ENCODE data around the gene DPCD. TPM values are rescaled to one million over a fixed set of nuclear protein-coding genes. Genes with fewer than 3 reads are reported as not detected.

The DPCD gene
- total and polyA plus RNA-seq, 2 experiments from 2014 or later = 22.5 to 38.1 TPM

- Histone ChIP-seq H3K27me3 (ENCODE audit: insufficient read depth) (no peaks in the 10 kb centered on the region), H3K4me2 (no peak overlapping the region)
- ATAC-seq = no peak
Observed at GRCh38 chr10:101601541-101601940, 13.4 kb downstream of the DPCD start.

More at GRCh38 chr10:101601541-101601940, 13.4 kb downstream of the DPCD start:
- H3K79me2 ChIP-seq (replicated peaks; ENCODE audit: insufficient read depth) = no peaks in the 10 kb centered on the region
- no peak overlapping the region for H3K27ac ChIP-seq (ENCODE audit: low read depth)
- H4K20me1 ChIP-seq (replicated peaks; ENCODE audit: insufficient read depth) = no peaks in the 10 kb centered on the region
- H2AFZ ChIP-seq = no peak overlapping the region
- no peaks in the 10 kb centered on the region; the same call in 2 of the 3 replicates for H3K9me3 Mint-ChIP-seq
- peaks cover 9% of the 10 kb centered on the region; the same call in 2 of the 3 replicates for H3K4me1 Mint-ChIP-seq
- no peaks in the 10 kb centered on the region for H3F3A ChIP-seq (replicated peaks; ENCODE audit: low read depth)
- no peak for TF ChIP-seq ETS1 (IDR thresholded peaks at IDR 0.05)
- no peak for TF ChIP-seq POLR2AphosphoS5 (IDR thresholded peaks at IDR 0.05; ENCODE audit: low read depth)
- TF ChIP-seq EZH2phosphoT487 (IDR thresholded peaks at IDR 0.05; ENCODE audit: unreplicated experiment) = no peak
- TF ChIP-seq ZNF462 (CRISPR knock-in tag; IDR thresholded peaks at IDR 0.05) = no peak
- no peak for TF ChIP-seq EZH2 (IDR thresholded peaks at IDR 0.05; ENCODE audit: low read depth, unreplicated experiment)
- no peak for TF ChIP-seq ZNF114 (CRISPR knock-in tag; IDR thresholded peaks at IDR 0.05)
- TF ChIP-seq REST (IDR thresholded peaks at IDR 0.05; ENCODE audit: unreplicated experiment) = no peak
- TF ChIP-seq NANOG (IDR thresholded peaks at IDR 0.05; ENCODE audit: borderline replicate concordance) = no peak
- no peak for TF ChIP-seq CTCF (conservative IDR thresholded peaks at IDR 0.05; ENCODE audit: low read depth in 2 of 2)
- TF ChIP-seq JUNB (IDR thresholded peaks at IDR 0.05; ENCODE audit: unreplicated experiment) = no peak
- no peak for TF ChIP-seq CREB1 (CRISPR knock-in tag; IDR thresholded peaks at IDR 0.05; ENCODE audit: low read depth)
- TF ChIP-seq ZNF331 (CRISPR knock-in tag; IDR thresholded peaks at IDR 0.05; ENCODE audit: low read depth) = no peak
- no peak for TF ChIP-seq STAT1 (IDR thresholded peaks at IDR 0.05; ENCODE audit: unreplicated experiment)
- no peaks in the 10 kb centered on the region; the same call in 2 of the 3 replicates for H3K36me3 Mint-ChIP-seq (ENCODE audit: low read depth)
- no peaks in the 10 kb centered on the region for H3K36me3 ChIP-seq (ENCODE audit: insufficient read depth)
- H3K4me1 ChIP-seq (ENCODE audit: insufficient read depth) = no peaks in the 10 kb centered on the region; the same call in 1 of the 2 replicates
- no peak for DNase-seq (ENCODE audit: low spot score)
- H3K27me3 Mint-ChIP-seq (ENCODE audit: insufficient read depth, low read depth, poor library complexity) = peaks cover 7% of the 10 kb centered on the region
- no peak overlapping the region for H3K4me3 Mint-ChIP-seq
- no peaks in the 10 kb centered on the region for H3K9me2 ChIP-seq (ENCODE audit: insufficient read depth)
- H3K4me3 ChIP-seq = no peak overlapping the region
- H3K27ac Mint-ChIP-seq = no peak overlapping the region

All from GM23338 (cell line).